B cell (primary cell): ENCODE results near the gene ASPA. TPM values are rescaled to one million over a fixed set of nuclear protein-coding genes. Genes with fewer than 3 reads are reported as not detected.

Source experiments
- ATAC-seq: fragments of 200-7000 bp; cut with Tn5 transposase; one replicate; pipeline ENCODE4 v1.10.0; 2021; ENCODE audit warnings: low read depth, mild to moderate bottlenecking, moderate number of reproducible peaks, moderate library complexity
- CTCF ChIA-PET: fragments of 350-600 bp; sonication (Branson Sonifier 250); formaldehyde crosslinking; loops from one replicate; lab custom pipeline; 2021; ENCODE audit warnings: antibody characterized with exemption, inconsistent platforms; lab: Charles Lee
- POLR2A ChIA-PET: fragments of 350-600 bp; sonication (Branson Sonifier 250); formaldehyde crosslinking; loops from one replicate; lab custom pipeline; 2021; ENCODE audit warnings: antibody characterized with exemption; lab: Charles Lee
- DNase-seq: peaks from one replicate; pipeline ENCODE4 v3.0.0; 2013
- H2AFZ ChIP-seq: 2 replicates; pipeline ENCODE4 v1.6.1; 2012; ENCODE audit warnings: mild to moderate bottlenecking, low read depth, low read length; ENCODE audit not compliant: insufficient read depth, poor library complexity, severe bottlenecking
- H3K27ac ChIP-seq, 2 donors: 1 replicate in 1 of 2; 2 replicates in 1 of 2; pipeline ENCODE4 v1.5.1; 2012 to 2013; ENCODE audit warnings: low read length in 2 of 2, mild to moderate bottlenecking in 2 of 2, moderate library complexity in 1 of 2
- H3K27me3 ChIP-seq, 4 experiments: fragments of 200-600 bp in 1 of 4; sonication (generic) in 1 of 4; replicated peaks in 1 of 4; 1 replicate in 2 of 4; 2 replicates in 2 of 4; pipeline versions ENCODE4 v1.6.1 to v1.7.0; 2013 to 2016; ENCODE audit warnings: low read length in 3 of 4, mild to moderate bottlenecking in 2 of 4, mixed read lengths in 1 of 4, moderate library complexity in 1 of 4; ENCODE audit not compliant: insufficient read depth in 4 of 4, control insufficient read depth in 3 of 4; ENCODE audit errors: control extremely low read depth in 1 of 4
- H3K36me3 ChIP-seq, 2 experiments: replicated peaks in 1 of 2; 1 replicate in 1 of 2; 2 replicates in 1 of 2; pipeline versions ENCODE4 v1.6.1 to v1.7.1; 2013; ENCODE audit warnings: low read length in 1 of 2; ENCODE audit not compliant: insufficient read depth in 2 of 2, control insufficient read depth in 1 of 2; ENCODE audit errors: control extremely low read depth in 1 of 2, extremely low read depth in 1 of 2
- H3K4me1 ChIP-seq, 2 donors: fragments of 200-600 bp in 1 of 2; sonication (generic) in 1 of 2; 1 replicate in 1 of 2; 2 replicates in 1 of 2; pipeline versions ENCODE4 v1.5.1 to v1.6.1; 2013 to 2017; ENCODE audit warnings: low read length in 2 of 2; ENCODE audit not compliant: control insufficient read depth in 2 of 2, insufficient read depth in 2 of 2
- H3K4me2 ChIP-seq: replicated peaks from 2 replicates; pipeline ENCODE3; 2012; ENCODE audit warnings: mild to moderate bottlenecking, low read depth, low read length; ENCODE audit not compliant: poor library complexity, severe bottlenecking
- H3K4me3 ChIP-seq, 5 experiments: fragments of 200-600 bp in 1 of 5; sonication (generic) in 1 of 5; 1 replicate in 3 of 5; 2 replicates in 2 of 5; pipeline versions ENCODE4 v1.5.1 to v1.7.0; 2011 to 2016; ENCODE audit warnings: low read length in 4 of 5, mild to moderate bottlenecking in 4 of 5, low read depth in 2 of 5, control low read depth in 1 of 5, moderate library complexity in 1 of 5; ENCODE audit not compliant: insufficient read depth in 1 of 5; ENCODE audit errors: control extremely low read depth in 1 of 5, extremely low read depth in 1 of 5
- H3K79me2 ChIP-seq: fragments of 200-600 bp; sonication (generic); one replicate; pipeline ENCODE4 v1.6.0; 2016; ENCODE audit warnings: low read length; ENCODE audit not compliant: control insufficient read depth, insufficient read depth
- H3K9ac ChIP-seq: fragments of 200-600 bp; sonication (generic); 2 replicates; pipeline ENCODE4 v1.6.1; 2017; ENCODE audit warnings: mild to moderate bottlenecking, low read length, moderate library complexity
- H3K9me3 ChIP-seq, 3 donors: one replicate each; pipeline versions ENCODE4 v1.6.1 to v1.7.1; 2013; ENCODE audit warnings: low read length in 2 of 3; ENCODE audit not compliant: control insufficient read depth in 2 of 3, insufficient read depth in 1 of 3; ENCODE audit errors: control extremely low read depth in 1 of 3
- H4K20me1 ChIP-seq: 2 replicates; pipeline ENCODE4 v1.6.0; 2012; ENCODE audit warnings: mild to moderate bottlenecking, low read length; ENCODE audit not compliant: insufficient read depth, control insufficient read depth, poor library complexity, severe bottlenecking
- H3K27ac Mint-ChIP-seq: one replicate; pipeline ENCODE4 v1.8.0; 2021; ENCODE audit warnings: mixed read lengths
- H3K27me3 Mint-ChIP-seq: one replicate; pipeline ENCODE4 v1.8.0; 2021; ENCODE audit warnings: mixed read lengths
- H3K4me1 Mint-ChIP-seq: one replicate; pipeline ENCODE4 v1.8.0; 2021; ENCODE audit warnings: mixed read lengths
- H3K4me3 Mint-ChIP-seq: one replicate; pipeline ENCODE4 v1.8.0; 2021; ENCODE audit warnings: mixed read lengths
- H3K9me3 Mint-ChIP-seq: one replicate; pipeline ENCODE4 v1.8.0; 2022; ENCODE audit warnings: mixed read lengths; ENCODE audit not compliant: insufficient read depth
- EZH2 ChIP-seq: IDR thresholded peaks from 2 replicates; pipeline ENCODE4 v1.6.1; 2012; ENCODE audit warnings: borderline replicate concordance, low read depth, mild to moderate bottlenecking, moderate library complexity, low read length; ENCODE audit not compliant: insufficient read depth, poor library complexity, severe bottlenecking
- WGBS: methylation state at CpG from one replicate; pipeline ENCODE4 v1.1.5; 2013; ENCODE audit warnings: missing lambda C conversion rate; ENCODE audit not compliant: insufficient coverage; 5-methylcytosine and 5-hydroxymethylcytosine counted together
- intact Hi-C: fragments of 100-400 bp; cut with micrococcal nuclease; formaldehyde crosslinking; loops from one replicate; pipeline ENCODE4 v1.10.0; 2022
- polyA plus RNA-seq: library from polyadenylated mRNA; depleted of rRNA; stranded (reverse); fragments of >200 nt; gene quantifications from 2 replicates; pipeline ENCODE4 v1.2.3, GENCODE V29; 2012
- total RNA-seq, 2 donors: library from RNA; stranded (reverse); fragments of 120-200 nt in 1 of 2; gene quantifications; 1 replicate in 1 of 2; 2 replicates in 1 of 2; pipeline versions ENCODE4 v1.2.3 to v1.2.4, GENCODE V29; 2013 to 2022
- TF ChIP-seq, protein P1 (sequence below): fragments of 200-600 bp; IDR thresholded peaks from one replicate; pipeline ENCODE4 v1.8.0; 2022; ENCODE audit warnings: antibody characterized with exemption, mild to moderate bottlenecking

The ASPA gene
- total and polyA plus RNA-seq, 2 donors (not counting 1 experiment from before 2014, with no cell fraction given): not detected

DNA sequence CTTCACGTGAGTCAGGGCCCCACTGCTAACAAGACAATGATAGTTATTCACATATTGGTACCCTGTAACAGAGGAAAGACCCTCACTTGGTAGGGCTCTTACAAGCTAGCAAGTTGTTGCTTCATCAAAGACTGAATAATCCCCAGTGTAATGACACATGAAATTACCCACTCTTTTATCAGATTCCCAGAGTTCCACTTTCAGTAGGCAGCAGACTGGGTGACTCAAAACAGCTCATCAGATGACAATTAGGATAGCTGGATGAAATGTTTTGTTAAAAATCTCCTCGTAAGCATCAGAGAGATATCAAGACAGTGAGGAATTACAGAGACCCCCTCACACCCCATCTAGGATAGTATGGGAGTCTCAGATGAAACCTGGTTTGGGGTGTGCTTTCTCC is 35.3 kb upstream of the ASPA start:
- Mint-ChIP-seq H3K27ac (no peak overlapping the region), H3K9me3 (no peaks in the 10 kb centered on the region), H3K27me3 (peaks cover 33% of the 10 kb centered on the region), H3K4me3 (no peak overlapping the region), H3K4me1 (no peaks in the 10 kb centered on the region)
- peaks cover 0 to 19% (median 7%) of the 10 kb centered on the region in 4 experiments for H3K27me3 ChIP-seq
- no peak overlapping the region for H3K4me2 ChIP-seq
- intact Hi-C loops: no loop called here
- H4K20me1 ChIP-seq: no peaks in the 10 kb centered on the region
- H3K4me3 ChIP-seq: no peak overlapping the region
- no peak overlapping the region for H3K9ac ChIP-seq
- no peaks in the 10 kb centered on the region for H3K9me3 ChIP-seq
- no peaks in the 10 kb centered on the region for H3K36me3 ChIP-seq
- no peak for ATAC-seq
- H2AFZ ChIP-seq: no peak overlapping the region
- ChIA-PET CTCF (no interaction called here), POLR2A (no interaction called here)
- no peaks in the 10 kb centered on the region for H3K79me2 ChIP-seq
- H3K27ac ChIP-seq: no peak overlapping the region
- no peak for DNase-seq
- WGBS: 100% methylated on average over 1 of the region's 2 CpGs
- no peak for TF ChIP-seq EZH2
- TF ChIP-seq, protein P1, sequence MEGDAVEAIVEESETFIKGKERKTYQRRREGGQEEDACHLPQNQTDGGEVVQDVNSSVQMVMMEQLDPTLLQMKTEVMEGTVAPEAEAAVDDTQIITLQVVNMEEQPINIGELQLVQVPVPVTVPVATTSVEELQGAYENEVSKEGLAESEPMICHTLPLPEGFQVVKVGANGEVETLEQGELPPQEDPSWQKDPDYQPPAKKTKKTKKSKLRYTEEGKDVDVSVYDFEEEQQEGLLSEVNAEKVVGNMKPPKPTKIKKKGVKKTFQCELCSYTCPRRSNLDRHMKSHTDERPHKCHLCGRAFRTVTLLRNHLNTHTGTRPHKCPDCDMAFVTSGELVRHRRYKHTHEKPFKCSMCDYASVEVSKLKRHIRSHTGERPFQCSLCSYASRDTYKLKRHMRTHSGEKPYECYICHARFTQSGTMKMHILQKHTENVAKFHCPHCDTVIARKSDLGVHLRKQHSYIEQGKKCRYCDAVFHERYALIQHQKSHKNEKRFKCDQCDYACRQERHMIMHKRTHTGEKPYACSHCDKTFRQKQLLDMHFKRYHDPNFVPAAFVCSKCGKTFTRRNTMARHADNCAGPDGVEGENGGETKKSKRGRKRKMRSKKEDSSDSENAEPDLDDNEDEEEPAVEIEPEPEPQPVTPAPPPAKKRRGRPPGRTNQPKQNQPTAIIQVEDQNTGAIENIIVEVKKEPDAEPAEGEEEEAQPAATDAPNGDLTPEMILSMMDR: no peak
- no peaks in the 10 kb centered on the region for H3K4me1 ChIP-seq

DNA sequence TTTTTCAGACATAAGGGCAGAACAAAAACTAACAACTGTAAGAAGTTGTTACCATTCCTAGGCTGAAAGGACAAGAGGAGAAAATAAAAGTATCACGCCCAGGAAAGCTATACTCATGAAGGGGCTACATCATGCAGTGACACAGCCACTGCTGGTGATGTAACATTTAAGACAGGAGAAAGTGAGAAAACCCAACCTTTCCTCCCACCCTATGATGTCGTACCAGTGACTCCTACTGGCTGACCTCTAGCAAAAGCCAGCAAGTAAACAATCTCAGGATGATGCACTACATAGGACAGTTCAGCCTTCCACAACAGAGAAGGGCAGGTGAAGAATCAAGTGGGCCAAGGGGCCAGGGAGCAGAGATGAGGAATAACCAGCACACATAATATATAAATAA is 28.2 kb upstream of the ASPA start:
- no peak overlapping the region for H3K27ac ChIP-seq
- no peaks in the 10 kb centered on the region for H4K20me1 ChIP-seq
- Mint-ChIP-seq H3K27me3 (peaks cover 13% of the 10 kb centered on the region), H3K27ac (no peak overlapping the region), H3K4me1 (no peaks in the 10 kb centered on the region), H3K4me3 (no peak overlapping the region), H3K9me3 (no peaks in the 10 kb centered on the region)
- intact Hi-C loops: no loop called here
- no peaks in the 10 kb centered on the region for H3K4me1 ChIP-seq
- ATAC-seq (no peak), DNase-seq (peak; percentile 12)
- no peaks in the 10 kb centered on the region for H3K79me2 ChIP-seq
- H3K4me3 ChIP-seq: no peak overlapping the region
- H3K9me3 ChIP-seq: no peaks in the 10 kb centered on the region
- ChIA-PET CTCF (no interaction called here), POLR2A (no interaction called here)
- 0% methylated on average over 1 of the region's 2 CpGs for WGBS
- no peak overlapping the region for H2AFZ ChIP-seq
- no peaks in the 10 kb centered on the region for H3K36me3 ChIP-seq
- H3K9ac ChIP-seq: no peak overlapping the region
- peaks cover 0 to 15% (median 2%) of the 10 kb centered on the region in 4 experiments for H3K27me3 ChIP-seq
- no peak overlapping the region for H3K4me2 ChIP-seq
- TF ChIP-seq, protein P1: no peak
- TF ChIP-seq EZH2: no peak
